ENCODE measurements around the gene WNT1. TPM values are rescaled to one million over a fixed set of nuclear protein-coding genes. Genes with fewer than 3 reads are reported as not detected.

Gene WNT1
- total RNA-seq, 1 donor from 2014 or later, result 28.9 TPM

GRCh38 chr12:48972952-48973483, 5.1 kb upstream of the WNT1 start:
- Mint-ChIP-seq H3K36me3 (no peaks in the 10 kb centered on the region), H3K4me1 (ENCODE audit: unreplicated experiment) (peaks cover 19% of the 10 kb centered on the region), H3K27me3 (peaks cover 97% of the 10 kb centered on the region), H3K27ac (no peak overlapping the region), H3K9me3 (no peaks in the 10 kb centered on the region), H3K4me3 (peak overlapping the region; percentile 20)
- no peak for TF ChIP-seq CTCF (conservative IDR thresholded peaks at IDR 0.05)
- no peak for DNase-seq (ENCODE audit: extremely low spot score, unreplicated experiment)

DNA sequence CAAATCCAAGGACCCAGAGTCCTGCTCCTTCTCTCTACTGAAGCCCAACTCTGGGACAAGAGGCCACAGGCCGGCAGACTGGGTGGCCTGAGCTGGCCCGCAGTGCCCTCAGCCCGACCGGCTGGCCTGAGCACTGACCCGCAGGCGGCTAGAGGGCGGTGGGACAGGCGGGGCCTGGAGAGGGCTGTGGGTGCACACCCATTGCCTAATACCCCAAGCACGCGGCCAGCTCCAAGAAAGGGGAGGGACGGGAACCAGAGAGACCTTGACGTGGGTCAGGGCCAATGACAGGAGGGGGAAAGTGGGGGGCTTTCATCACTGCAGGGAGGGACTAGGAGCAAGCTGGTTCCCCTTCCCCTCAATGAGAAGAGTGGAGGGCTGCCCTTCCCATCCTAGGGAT, 4.6 kb upstream of the WNT1 start:
- Mint-ChIP-seq H3K27ac (no peak overlapping the region), H3K4me3 (no peak overlapping the region), H3K36me3 (no peaks in the 10 kb centered on the region), H3K27me3 (peaks cover 95% of the 10 kb centered on the region), H3K9me3 (no peaks in the 10 kb centered on the region), H3K4me1 (ENCODE audit: unreplicated experiment) (peaks cover 16% of the 10 kb centered on the region)
- TF ChIP-seq CTCF (conservative IDR thresholded peaks at IDR 0.05), result no peak
- DNase-seq (ENCODE audit: extremely low spot score, unreplicated experiment), result no peak

DNA sequence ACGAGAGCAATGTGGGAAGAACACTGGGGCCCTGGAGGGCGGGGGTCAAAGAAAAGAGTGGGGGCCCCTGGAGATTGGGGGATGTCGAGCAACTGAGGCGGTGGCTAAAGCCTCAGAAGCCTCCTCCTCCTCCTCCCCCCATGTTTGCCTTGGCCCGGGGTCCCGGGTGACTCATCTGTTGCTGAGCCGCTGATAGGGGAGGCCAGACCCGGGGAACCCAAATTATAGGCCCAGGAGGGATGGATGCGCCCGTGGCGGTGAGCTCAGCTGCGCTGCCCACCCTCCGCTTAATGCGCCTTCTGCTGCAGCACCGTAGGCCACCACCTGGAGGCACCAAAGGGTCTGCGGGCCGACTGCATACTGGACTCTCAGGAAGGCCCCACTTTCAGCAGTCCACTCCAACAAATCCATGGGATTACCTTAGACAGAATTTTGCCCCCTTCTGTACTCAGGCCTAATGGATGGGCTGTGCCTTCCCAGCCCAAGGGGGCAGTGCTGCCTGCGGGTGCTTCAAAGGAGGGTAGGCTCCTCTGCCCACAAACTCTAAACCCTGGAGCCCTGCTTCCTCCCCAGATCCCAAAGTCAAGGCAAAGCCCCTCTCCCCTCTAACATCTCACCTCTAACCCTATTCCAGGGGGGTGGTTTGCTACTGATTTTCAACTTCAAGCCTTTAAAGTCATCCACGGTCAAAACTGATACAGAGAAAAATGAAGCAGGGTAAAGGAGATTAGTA, 4.0 kb upstream of the WNT1 start:
- Mint-ChIP-seq H3K36me3 (no peaks in the 10 kb centered on the region), H3K27ac (no peak overlapping the region), H3K9me3 (no peaks in the 10 kb centered on the region), H3K27me3 (peaks cover 95% of the 10 kb centered on the region), H3K4me3 (no peak overlapping the region), H3K4me1 (ENCODE audit: unreplicated experiment) (peaks cover 12% of the 10 kb centered on the region)
- no peak for DNase-seq (ENCODE audit: extremely low spot score, unreplicated experiment)
- peak; percentile 78 for TF ChIP-seq CTCF (conservative IDR thresholded peaks at IDR 0.05)

- peaks cover 8% of the 10 kb centered on the region for H3K4me1 Mint-ChIP-seq (ENCODE audit: unreplicated experiment)
- DNase-seq (ENCODE audit: extremely low spot score, unreplicated experiment), result no peak
- H3K4me3 Mint-ChIP-seq, result peak overlapping the region; percentile 29
- peaks cover 98% of the 10 kb centered on the region for H3K27me3 Mint-ChIP-seq
- no peaks in the 10 kb centered on the region for H3K9me3 Mint-ChIP-seq
- peak overlapping the region; percentile 59 for H3K27ac Mint-ChIP-seq
- TF ChIP-seq CTCF (conservative IDR thresholded peaks at IDR 0.05), result peak; percentile 89
- no peaks in the 10 kb centered on the region for H3K36me3 Mint-ChIP-seq
Measured at GRCh38 chr12:48977290-48978281, 536 bp upstream of the WNT1 start.

DNA sequence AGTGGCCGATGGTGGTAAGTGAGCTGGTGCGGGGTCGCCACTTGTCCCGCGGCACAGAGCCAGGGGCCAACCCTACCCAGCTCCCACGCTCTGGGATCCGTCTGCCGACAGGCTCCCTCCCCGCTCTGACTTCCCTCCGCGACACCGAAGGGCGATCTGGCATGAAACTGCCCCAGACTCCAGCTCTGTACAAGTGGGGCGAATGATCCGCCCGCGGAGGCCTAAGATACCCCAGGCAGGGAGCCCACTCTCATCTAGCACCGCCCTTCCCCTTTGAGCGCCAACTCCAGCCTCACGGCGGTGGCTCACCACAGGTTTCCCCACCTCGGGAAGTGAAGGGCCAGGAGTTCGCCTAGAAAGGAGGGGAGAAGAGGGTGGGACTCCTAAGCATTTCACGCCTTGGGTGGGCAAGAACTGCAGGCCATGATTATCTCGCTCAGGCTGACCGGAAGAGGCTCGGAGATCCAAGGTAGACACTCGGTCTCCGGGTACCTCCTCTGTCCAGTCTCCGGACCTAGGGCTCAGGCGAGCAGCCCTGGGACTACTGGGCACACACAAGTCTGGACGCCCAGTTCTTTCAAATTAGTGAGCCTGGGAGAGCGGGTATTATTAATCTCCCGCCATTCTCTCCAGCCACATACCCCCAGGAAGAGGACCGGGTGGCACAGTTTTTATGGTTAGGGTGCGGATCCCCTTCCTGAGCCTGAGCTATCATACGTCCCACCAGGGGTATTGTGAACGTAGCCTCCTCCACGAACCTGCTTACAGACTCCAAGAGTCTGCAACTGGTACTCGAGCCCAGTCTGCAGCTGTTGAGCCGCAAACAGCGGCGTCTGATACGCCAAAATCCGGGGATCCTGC, 849 bp downstream of the WNT1 start:
- peak overlapping the region; percentile 23 for H3K27ac Mint-ChIP-seq

More for the DNA sequence above, 849 bp downstream of the WNT1 start:
- no peak for TF ChIP-seq CTCF (conservative IDR thresholded peaks at IDR 0.05)
- no peaks in the 10 kb centered on the region for H3K9me3 Mint-ChIP-seq
- peaks cover 97% of the 10 kb centered on the region for H3K27me3 Mint-ChIP-seq
- H3K36me3 Mint-ChIP-seq, result no peaks in the 10 kb centered on the region
- no peak for DNase-seq (ENCODE audit: extremely low spot score, unreplicated experiment)
- H3K4me3 Mint-ChIP-seq, result peak overlapping the region; percentile 78
- H3K4me1 Mint-ChIP-seq (ENCODE audit: unreplicated experiment), result peaks cover 8% of the 10 kb centered on the region

Measured in type B pancreatic cell (in vitro differentiated cells).